Middle frontal gyrus (tissue), 1 donor: ENCODE results near the gene IFRD2.
A peak's percentile ranks its signal among the peaks of the same experiment; 100 is the strongest.
"Not testable (repeated sequence)": the region's sequence is repeated elsewhere in the genome, so short reads cannot be mapped to it uniquely, and the experiment has no call there.

Source experiments
- DNase-seq: peaks from one replicate; pipeline ENCODE4 v3.0.0-alpha.2; 2015; ENCODE audit warnings: low spot score; ENCODE audit errors: extremely low spot score

The IFRD2 gene

DNA sequence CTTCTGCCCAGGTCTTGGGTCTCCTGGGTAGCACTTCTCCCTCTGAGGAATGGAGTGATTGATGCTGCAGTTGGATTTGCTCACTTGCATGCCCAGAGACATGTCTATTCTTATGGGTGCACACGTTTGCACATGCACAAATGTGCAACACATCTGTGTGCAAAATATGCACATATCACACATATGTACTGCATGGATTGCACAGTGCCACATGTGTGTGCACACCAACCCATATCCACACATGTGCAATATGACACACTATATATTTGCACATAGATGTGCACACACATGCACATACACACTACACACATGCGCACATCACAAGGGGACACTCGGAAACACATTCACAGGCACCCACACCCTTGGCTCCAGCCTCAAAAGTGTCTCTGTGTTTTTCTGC is 24.0 kb downstream of the IFRD2 start:
- DNase-seq, result no peak

DNA sequence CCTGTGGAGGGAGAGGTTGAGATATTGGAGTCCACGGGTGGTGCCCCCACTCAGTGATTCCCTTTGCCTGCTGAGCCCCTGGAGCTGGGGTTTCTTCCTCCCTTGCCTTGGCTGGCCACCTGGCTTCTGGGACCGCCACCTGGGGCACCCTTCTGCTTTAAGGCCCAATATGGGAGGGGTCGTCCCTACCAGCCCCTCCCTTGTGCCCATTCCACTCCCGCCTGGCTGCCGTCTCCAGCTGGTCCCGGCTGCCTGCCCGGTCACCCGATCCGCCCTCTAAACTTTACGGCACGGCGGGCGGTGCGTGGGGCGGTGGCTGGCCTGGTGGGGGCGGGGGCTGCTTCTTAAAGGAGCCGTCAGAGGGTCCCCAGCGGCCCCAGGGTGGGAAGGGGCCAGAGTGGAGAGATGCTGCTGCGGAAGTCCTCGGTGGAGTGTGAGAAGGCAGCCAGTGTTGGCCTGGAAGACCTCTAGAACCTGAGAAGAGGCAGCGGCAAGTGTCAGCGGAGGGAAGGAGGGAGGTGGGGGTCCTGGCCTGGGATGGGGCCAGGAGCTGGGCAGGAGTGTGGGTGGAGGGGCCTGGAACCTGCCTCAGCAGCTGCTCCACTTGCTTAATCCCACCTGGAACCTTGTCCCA is 24.8 kb downstream of the IFRD2 start:
- DNase-seq, result no peak

DNA sequence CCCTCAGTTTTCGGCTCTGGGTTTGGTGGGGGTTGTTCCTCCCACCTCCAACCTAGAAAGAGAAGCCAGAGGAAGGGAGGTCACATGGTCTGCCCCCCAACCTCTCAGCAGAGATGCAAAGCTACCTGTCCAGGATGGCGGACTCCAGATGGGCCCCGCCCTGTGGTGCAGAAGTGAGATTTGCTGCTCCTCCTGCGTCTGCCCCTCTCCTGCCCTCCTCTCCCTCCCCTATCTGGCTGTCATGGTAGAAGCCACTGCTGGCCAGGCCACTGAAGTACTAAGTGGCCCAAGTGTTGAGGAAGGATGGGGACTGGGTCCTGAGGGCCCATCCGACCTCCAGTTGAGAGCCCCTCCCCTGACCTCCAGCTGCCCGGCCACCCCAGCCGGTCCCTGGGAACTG is 25.4 kb downstream of the IFRD2 start:
- DNase-seq, result no peak

DNA sequence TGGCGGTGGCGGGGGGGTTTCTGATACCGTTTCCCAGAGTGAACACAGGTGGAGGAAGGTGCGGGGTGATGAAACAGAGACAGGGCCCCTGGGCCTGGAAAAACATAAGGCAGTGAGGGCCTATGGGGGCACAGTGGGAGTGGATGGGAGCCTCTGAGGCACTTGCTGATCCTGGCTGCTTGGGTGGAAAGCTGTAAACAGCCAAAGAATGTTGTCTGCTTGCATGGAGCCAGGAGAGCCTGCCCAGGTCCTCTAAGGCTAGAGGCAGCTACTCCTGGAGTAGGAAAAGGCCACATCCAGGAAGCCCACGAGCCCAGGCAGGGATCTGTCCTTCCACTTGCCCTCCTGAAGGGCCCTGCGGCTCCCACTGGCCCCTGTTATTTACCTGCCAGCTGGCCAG is 26.2 kb downstream of the IFRD2 start:
- no peak for DNase-seq

DNA sequence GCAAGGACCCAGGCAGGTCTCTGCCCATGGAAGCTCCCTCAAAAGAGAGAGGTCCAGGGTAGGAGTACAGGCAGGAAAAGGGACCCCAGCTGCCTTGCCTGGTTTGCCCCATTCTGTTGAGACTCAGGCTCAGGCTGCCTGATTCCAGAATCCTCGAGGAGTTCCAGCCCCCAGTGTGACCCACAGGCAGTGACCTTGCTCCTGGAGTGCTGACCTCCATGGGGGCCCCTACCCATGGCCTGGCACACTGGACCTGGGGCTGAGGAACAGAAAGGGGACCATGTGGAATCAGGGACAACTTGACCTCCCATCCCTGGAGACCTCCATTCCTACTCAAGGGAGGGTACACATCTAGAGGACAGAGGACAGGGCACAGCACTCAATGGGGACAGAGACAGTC is 26.7 kb downstream of the IFRD2 start:
- no peak for DNase-seq

DNA sequence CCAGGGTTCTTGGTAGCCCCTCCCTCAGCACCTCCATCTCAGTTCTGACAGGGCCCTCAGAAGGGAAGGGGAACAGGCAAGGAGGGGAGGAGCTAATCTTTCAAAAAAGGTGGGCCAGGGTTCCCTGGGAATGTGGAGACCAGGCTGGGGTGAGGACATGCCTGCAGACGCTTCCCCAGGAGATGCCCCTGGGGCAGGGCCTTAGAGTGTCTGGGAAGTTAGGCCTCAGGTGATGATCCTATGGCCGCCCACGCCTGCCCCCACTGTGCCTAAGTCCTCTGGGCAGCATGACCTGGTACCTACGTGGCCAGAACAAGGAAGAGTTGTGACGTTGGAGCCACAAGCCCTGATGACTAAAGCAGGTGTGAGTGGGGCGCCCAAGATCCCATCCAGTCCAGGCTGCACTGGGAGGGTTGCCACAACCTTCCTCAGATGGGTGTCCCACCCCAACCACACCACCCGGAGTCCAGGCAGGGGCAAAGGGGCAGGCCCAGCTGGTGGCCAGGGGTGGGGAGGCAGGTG is 27.2 kb downstream of the IFRD2 start:
- DNase-seq, result no peak

DNA sequence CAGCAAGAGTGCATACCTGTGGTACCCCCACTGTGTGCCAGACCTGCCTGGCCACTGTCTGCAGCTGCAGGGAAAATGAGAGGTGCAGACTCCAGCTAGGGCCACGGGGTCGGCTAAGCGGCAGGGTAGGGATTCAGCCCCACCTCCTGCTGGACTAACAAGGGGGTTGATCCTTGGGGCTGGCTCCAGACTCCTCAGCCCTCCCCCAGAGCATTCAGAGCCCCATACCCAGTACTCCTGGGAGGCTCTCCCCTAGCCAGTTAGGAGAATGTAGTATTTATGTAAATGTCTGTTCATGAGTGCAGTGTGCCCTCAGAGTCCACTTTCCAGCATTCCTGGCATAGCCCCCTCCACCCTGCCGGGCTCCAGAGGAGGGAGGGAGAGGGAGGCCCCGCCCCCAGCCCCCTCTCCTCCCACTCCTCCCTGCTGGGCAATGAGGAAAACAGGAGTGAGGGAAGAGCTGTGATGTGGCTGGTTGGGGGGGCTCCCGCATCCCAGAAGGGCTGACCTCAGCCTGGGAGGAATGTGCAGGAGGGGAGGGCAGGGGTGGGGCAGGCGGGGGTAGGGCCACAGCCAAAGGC is 27.8 kb downstream of the IFRD2 start:
- DNase-seq, result no peak

DNA sequence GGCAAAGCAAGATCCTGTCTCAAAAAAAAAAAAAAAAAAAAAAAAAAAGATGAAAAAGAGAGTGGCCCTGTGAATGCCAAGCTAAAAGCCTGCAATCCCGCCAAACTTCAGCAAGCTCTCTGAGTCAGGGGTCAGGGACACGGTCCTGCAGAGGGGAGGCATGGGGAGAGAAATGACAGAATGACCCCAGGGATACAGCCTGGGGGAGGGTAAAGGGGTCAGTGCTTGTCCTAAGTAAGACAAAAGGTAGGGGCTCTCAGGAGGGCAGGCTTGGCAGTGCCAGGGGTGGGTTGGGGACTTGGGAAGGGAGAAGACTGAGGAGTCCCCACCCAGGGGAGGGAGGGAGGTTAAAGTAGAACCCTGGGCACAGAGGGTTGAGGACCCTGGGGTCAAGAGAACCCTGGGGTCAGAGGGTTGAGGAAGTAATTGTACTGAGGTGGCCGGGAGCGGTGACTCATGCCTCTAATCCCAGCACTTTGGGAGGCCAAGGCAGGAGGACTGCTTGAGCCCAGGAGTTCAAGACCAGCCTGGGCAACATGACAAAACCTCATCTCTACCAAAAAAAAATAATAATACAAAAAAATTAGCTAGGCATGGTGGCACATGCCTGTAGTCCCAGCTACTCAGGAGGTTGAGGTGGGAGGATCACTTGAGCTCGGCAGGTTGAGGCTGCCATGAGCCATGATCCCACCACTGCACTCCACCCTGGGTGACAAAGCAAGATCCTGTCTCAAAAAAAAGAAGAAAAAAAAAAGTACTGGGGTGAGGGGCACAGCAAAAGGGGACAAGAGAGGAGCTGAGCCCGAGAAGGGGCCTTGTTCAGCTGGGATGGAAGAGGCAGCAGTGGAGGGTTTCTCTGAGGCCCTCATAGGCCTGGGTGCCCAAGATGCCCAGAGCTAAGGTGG is 28.5 kb downstream of the IFRD2 start:
- no peak for DNase-seq

DNA sequence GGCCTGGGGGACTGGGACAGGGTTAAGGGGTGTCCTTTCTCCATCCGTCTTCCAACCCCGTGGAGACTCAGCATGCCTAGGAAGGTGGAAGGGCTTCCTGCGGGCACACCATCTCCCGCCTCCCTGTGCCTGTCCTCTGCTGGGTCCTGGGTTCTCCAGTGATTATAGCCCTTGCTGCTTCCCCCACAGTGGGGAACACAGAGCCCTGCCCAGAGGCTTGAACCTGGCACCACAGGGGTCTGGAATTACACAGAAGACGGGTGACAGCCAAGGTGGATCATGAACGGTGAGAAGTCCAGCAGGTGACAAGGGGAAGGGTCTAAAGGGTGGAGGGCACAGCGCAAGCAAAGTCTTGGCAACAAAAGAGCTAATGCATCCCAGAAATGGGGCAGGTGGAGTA is 29.5 kb downstream of the IFRD2 start:
- DNase-seq, result no peak

DNA sequence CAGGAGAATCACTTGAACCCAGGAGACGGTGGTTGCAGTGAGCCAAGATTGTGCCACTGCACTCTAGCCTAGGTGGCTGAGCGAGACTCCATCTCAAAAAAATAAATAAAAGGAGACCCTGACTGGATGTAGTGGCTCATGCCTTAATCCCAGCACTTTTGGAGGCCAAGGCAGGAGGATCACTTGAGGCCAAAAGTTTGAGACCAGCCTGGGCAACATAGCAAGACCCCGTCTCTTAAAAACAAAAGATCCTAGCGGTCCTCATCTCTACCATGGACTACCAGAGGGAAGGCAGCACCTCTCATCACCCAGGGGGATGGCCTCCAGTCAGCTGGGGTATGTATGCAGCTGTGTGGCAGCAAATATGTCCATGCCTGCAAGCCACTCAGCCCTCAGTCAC is 30.0 kb downstream of the IFRD2 start:
- DNase-seq, result not testable (repeated sequence)

DNA sequence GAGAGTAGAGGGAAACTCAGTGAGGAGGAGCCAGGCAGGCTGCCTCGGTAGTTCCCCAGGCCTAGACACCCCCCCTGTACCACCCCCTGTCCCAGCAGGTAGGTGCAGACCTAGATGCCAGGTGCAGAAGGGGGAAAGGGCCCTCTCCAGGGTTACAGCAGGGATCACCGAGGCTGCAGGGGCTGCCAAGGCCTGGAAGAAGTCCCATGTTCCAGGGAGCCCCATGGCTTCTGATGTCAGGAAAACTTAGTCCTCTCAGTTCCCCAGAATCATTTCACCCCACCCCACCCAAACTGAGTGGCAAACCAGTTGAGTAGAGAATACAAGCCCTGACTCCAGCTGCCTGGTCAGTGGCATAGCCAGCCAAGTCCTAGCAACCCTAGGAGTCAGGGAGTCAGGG is 30.7 kb downstream of the IFRD2 start:
- DNase-seq, result no peak

DNA sequence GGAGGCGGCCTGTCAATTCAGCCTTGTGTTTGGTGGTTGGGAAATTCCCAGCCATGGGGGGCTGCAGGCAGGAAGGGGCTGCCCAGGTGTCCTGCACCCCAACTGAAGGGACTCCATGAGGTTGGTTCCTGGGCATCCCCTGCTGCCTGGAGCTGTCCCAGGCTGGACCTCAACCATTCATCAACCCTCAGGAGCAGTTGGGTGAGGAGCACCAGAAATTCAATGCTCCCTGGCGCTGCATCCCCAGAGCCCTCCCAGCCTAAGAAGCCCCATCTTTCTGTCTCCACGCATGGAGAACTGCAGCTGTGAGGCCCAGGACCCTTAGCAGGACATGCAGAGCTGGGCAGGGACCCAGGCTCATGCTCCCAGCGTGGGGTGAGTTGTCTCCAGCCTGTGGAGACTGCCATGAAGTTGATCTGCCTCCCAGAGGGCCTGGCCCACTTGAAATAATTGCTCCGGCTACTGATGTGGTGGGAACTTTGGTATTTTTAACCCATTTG is 31.2 kb downstream of the IFRD2 start:
- DNase-seq, result no peak

DNA sequence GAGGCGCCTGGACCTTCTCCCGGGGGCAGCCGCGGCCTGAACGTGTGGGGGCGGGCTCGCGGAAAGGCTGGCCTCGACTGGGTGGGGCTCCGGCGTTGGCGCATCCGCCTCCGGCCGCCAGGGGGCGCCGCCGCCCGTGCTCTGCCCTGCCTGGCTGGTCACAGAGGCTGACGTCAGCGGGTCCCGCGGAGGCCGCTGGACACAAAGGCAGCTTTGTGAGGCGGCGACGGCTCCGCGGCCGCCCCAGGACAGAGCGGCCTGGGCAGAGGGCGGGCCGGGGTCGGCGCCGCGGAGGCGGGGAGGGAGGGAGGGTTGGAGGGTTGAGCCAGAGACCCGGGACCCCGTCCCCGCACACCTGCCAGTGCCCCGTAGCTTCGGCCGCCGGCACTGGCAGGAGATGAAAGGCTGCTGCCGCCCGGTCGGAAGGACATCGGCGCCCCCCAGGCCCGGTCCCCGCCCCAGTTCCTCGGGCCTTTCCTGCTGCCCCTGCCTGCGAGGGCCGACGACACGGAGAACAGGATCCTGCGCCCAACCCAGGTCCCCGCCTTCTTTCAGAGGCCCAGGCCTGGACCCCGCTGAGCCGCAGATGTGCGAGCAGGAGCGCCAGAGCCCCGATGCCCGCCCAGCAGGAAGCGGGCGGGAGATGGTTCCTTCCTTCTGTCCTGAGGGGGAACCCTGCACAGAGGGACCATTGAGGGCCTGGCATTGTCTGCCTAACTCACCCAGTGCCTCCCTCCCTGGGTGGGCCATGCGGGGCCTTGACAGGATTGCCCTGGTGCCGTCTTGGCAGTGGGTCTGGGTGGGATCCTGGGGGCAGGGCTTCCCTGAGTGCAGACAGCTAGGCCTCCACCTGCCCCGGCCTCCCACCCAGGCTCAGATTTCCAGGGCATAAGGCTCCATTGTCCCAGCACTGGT is 31.9 kb downstream of the IFRD2 start:
- DNase-seq, result peak; percentile 94

DNA sequence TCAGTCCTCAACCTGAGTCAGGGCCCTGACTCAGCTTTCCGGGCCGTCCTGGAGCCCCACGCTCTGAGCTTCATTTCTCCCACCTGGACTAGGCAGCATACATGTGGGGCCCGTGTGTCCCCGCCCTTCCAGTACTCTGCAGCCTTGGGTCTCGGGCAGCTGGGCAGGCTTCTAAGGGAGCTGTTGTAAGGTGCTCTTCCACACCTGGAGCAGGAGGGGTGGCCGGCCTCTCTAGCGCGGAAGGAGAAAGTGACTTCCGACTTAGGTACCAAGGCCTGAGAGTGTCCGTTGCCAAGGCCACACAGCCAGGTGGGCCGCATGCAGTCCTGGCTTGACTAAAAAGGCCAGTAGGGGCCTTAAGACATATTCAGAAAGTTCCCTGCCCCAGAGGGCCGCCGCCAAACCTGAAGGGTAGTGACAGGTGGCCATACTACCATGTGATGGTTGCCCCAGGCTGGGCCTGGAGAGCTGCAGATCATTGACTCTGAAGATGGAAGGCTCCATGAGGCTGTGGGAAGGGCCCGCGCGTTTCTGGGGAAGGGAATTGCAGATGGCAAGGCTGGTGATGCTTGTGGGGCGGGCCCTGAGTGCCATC is 32.7 kb downstream of the IFRD2 start:
- no peak for DNase-seq

DNA sequence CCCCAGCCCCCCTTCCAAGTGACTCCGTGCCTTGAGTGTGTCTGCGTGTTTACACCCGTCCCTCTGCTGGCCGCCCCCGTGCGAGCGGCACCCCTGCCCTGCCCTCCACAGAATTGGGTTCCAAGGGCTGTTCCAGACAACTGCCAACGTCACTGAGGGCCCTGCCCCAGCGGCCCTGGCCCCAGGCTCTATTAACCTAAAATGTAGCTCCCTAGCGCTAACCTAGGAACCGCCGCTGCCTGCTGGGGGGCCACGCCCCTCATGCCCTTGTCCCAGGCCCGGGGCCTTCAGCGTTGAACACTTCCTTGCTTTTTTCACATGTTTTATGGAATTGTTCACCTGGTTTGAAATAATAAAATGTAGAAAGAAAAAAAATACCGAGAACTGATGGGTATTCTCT is 33.2 kb downstream of the IFRD2 start:
- DNase-seq, result no peak

DNA sequence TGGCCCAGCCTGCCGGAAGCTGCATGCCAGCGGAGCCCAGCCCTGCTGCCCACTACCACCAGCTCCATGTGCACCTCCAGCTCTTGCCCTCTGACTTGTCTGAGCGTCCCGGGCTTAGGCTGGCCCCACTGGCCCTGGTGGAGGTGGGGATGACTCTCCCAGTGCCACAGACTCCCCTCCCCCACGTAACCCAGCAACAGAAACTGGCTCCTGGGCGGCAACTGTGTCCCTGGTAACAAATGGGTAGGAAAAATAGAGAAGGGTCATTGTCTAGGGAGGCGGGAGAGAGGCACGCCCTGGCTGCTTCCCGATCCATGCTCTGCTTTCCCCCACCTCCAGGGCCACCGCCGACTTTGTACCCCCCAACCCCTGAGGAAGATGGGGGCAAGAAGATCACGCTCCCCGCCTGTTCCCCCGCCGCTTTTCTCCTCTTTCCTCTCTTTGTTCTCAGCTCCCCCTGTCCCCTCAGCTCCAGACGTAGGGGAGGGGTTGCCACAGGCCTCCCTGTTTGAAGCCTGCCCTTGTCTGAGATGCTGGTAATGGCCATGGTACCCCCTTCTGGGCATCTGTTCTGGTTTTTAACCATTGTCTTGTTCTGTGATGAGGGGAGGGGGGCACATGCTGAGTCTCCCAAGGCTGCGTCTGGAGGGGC is 34.1 kb downstream of the IFRD2 start:
- no peak for DNase-seq

DNA sequence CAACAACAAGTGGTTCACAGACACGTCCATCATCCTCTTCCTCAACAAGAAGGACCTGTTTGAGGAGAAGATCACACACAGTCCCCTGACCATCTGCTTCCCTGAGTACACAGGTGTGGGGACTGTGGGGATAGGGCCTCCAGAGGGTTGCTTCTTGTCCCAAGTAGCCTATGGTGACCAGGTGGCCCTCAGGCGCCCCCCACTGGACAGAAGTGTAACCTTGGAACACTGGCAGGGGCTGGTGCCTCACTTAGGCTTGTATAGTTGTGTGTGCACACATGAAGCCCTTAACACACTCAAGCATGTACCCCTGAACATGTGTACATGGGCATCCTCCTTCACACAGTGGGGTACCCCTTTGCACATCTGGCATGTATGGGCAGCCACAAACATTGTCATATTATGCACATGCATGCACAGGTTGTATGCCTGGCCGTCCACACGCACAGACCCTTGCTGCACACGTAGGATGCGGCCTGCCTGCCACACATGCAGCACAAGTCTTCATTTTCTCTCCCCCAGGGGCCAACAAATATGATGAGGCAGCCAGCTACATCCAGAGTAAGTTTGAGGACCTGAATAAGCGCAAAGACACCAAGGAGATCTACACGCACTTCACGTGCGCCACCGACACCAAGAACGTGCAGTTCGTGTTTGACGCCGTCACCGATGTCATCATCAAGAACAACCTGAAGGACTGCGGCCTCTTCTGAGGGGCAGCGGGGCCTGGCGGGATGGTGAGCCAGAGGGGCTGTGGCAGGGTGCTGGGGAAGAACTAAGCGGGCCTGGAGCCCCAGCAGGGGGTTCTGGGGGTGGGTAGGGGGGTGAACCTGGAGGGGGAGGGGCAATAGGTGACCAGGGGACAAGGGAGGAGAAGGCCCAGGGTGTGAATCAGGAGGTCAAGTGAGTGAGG is 35.0 kb downstream of the IFRD2 start:
- DNase-seq, result no peak

DNA sequence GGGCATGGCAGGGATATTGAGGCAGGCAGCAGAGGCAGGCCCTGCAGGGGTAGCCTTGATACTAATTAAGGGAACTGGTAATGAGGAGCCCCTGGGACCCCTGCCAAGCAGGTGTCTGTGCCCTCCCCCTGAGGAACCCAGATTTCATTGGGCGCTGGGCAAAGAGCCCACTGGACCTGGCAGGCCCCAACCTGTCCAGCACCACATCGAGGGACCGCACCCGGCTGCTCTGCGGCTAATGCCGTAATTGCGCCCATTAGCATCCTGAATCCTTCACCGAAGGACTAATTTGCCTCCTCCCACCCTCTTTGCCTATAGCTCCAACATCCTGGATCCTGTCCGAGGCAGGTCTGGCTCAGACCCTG is 37.0 kb downstream of the IFRD2 start:
- DNase-seq, result no peak

DNA sequence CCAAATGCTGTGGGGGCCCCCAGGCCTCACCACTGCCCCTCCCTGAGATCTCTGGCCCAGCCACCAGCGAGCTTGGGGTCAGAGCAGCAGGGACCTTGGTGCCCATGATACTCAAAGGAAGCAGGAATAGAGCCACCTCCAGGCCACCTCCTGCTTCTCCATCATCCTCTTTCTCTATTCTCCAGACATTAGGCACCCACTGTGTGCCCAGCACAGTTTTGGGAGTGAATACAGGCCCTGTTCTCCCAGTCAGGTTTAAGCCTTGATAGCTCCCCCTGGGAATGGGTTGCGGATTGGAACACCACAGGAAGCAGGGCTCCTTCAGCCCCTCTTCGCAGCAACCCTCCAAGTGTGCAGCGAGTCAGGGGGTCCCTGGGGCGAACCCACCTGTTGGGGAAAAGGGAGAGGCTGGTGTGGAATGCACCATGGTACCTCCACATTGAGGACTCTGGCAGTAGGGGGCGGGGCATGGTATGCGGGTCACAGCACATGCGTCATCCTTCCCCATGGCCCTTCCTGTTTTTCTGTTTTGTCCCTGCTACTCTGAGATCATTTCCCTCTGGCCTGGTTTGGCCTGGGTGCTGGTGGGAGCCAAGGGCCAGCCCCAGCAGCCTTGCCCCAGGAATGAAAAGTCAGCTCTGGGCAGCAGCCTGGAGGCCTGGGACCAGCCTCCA is 37.5 kb downstream of the IFRD2 start:
- no peak for DNase-seq
